Mammary epithelial cell (primary cell): ENCODE data around the gene CBY3.
"Not testable (repeated sequence)": the region's sequence is repeated elsewhere in the genome, so short reads cannot be mapped to it uniquely, and the experiment has no call there.

Source experiments
- EZH2 ChIP-seq: IDR thresholded peaks from 2 replicates; pipeline ENCODE4 v1.6.1; 2012; ENCODE audit warnings: low read length, inconsistent platforms, borderline replicate concordance
- TF ChIP-seq, protein P1 (sequence below), 2 donors: IDR thresholded peaks in 1 of 2; conservative IDR thresholded peaks in 1 of 2; 2 replicates each; pipeline ENCODE4 v1.5.1; 2011 to 2012; ENCODE audit warnings: inconsistent platforms in 2 of 2, low read length in 2 of 2, mild to moderate bottlenecking in 2 of 2, control low read depth in 1 of 2, low read depth in 1 of 2; ENCODE audit not compliant: insufficient read depth in 1 of 2; ENCODE audit errors: extremely low read depth in 1 of 2

GRCh38 chr5:179653135-179653534 lies 27.7 kb downstream of the CBY3 start:
- TF ChIP-seq, protein P1, sequence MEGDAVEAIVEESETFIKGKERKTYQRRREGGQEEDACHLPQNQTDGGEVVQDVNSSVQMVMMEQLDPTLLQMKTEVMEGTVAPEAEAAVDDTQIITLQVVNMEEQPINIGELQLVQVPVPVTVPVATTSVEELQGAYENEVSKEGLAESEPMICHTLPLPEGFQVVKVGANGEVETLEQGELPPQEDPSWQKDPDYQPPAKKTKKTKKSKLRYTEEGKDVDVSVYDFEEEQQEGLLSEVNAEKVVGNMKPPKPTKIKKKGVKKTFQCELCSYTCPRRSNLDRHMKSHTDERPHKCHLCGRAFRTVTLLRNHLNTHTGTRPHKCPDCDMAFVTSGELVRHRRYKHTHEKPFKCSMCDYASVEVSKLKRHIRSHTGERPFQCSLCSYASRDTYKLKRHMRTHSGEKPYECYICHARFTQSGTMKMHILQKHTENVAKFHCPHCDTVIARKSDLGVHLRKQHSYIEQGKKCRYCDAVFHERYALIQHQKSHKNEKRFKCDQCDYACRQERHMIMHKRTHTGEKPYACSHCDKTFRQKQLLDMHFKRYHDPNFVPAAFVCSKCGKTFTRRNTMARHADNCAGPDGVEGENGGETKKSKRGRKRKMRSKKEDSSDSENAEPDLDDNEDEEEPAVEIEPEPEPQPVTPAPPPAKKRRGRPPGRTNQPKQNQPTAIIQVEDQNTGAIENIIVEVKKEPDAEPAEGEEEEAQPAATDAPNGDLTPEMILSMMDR (conservative IDR thresholded peaks at IDR 0.05 in 1 of 2, IDR thresholded peaks at IDR 0.05 in 1 of 2; ENCODE audit: extremely low read depth in 1 of 2, insufficient read depth in 1 of 2, low read depth in 1 of 2, low read length in 2 of 2): not testable (repeated sequence)
- not testable (repeated sequence) for TF ChIP-seq EZH2
